Activated naive CD8-positive, alpha-beta T cell treated with anti-CD3 and anti-CD28 coated beads for 36 hours (primary cell): ENCODE measurements around the gene ZBTB44. TPM values are rescaled to one million over a fixed set of nuclear protein-coding genes. Genes with fewer than 3 reads are reported as not detected.
"Not testable (repeated sequence)": the region's sequence is repeated elsewhere in the genome, so short reads cannot be mapped to it uniquely, and the experiment has no call there.

Experiments used
- DNase-seq: peaks from one replicate; pipeline ENCODE4 v3.0.0; 2021
- H3K27ac Mint-ChIP-seq: one replicate; pipeline ENCODE4 v1.8.0; 2022; ENCODE audit warnings: mild to moderate bottlenecking, moderate library complexity, mixed read lengths
- H3K27me3 Mint-ChIP-seq: one replicate; pipeline ENCODE4 v1.8.0; 2022; ENCODE audit warnings: mild to moderate bottlenecking, mixed read lengths
- H3K36me3 Mint-ChIP-seq: one replicate; pipeline ENCODE4 v1.8.0; 2021; ENCODE audit warnings: mild to moderate bottlenecking, mixed read lengths
- H3K4me1 Mint-ChIP-seq: one replicate; pipeline ENCODE4 v1.8.0; 2021; ENCODE audit warnings: mixed read lengths
- H3K4me3 Mint-ChIP-seq: one replicate; pipeline ENCODE4 v1.8.0; 2022; ENCODE audit warnings: mild to moderate bottlenecking, moderate library complexity, mixed read lengths
- H3K9me3 Mint-ChIP-seq: one replicate; pipeline ENCODE4 v1.8.0; 2022; ENCODE audit warnings: mixed read lengths
- total RNA-seq, 2 experiments: library from RNA; stranded (reverse); gene quantifications; one replicate each; pipeline ENCODE4 v1.2.3, GENCODE V29; 2021

Gene ZBTB44
- total RNA-seq, 2 experiments from 2014 or later = 43.2 to 44.6 TPM

DNA sequence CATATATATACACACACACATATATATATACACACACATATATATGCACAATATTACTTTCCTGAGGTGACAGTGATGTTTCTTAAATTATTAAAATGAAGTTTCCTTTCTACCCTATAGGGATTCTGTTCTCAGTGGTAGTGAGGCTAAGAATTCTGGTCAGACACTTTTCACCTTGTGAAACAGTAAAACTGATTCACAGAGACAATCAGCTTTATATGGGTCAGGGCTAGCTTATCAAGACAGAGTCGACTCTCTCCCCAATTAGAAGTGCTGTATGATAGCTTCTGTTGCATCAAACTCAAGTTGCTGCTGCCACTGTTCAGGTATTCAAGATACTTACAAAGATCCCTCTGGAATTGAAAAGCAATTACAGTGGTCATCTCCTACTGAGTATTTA lies 68.4 kb downstream of the ZBTB44 start:
- Mint-ChIP-seq H3K27ac (no peak overlapping the region), H3K4me1 (peaks cover 20% of the 10 kb centered on the region), H3K4me3 (no peak overlapping the region), H3K9me3 (peaks cover 4% of the 10 kb centered on the region), H3K27me3 (no peaks in the 10 kb centered on the region), H3K36me3 (peaks cover 24% of the 10 kb centered on the region)
- DNase-seq = no peak

DNA sequence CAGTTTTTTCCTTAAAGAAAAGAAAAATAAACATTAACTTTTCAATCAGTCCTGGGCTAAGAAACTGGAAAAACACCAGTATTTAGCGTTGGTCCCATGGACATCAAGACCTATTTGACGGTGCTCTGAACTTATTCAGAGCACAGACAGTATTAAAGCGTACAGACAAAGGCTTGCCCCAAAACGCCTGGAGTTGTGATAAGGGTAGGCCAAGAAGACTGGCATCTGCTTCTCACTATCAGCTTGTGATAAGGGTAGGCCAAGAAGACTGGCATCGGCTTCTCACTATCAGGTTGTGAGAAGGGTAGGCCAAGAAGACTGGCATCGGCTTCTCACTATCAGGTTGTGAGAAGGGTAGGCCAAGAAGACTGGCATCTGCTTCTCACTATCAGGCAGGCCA lies 69.3 kb downstream of the ZBTB44 start:
- H3K27ac Mint-ChIP-seq = not testable (repeated sequence)
- peaks cover 15% of the 10 kb centered on the region for H3K36me3 Mint-ChIP-seq

DNA sequence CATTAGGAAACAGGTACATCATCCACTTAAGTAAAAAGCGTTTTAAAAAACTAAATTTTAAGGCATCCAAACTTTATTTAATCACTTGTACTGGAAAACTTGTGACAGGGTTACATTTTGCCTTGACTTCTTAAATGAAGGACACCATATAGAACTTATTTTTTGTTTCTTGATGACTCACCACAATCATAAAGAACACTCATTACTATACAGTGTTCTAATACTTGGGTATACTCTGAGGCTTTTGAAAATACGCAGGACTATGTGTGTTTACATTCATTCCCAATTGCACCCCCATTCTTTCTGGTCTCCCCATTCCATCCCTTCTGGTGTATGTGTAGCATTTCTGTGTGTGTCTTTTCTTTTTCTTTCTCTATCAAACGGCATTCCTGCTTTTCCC lies 69.9 kb downstream of the ZBTB44 start:
- no peak for DNase-seq
- Mint-ChIP-seq H3K36me3 (peaks cover 14% of the 10 kb centered on the region), H3K27me3 (no peaks in the 10 kb centered on the region), H3K27ac (no peak overlapping the region), H3K4me1 (peaks cover 16% of the 10 kb centered on the region), H3K9me3 (no peaks in the 10 kb centered on the region), H3K4me3 (no peak overlapping the region)

More for the DNA sequence above, 69.3 kb downstream of the ZBTB44 start:
- not testable (repeated sequence) for DNase-seq, H3K4me3 Mint-ChIP-seq, H3K27me3 Mint-ChIP-seq, H3K9me3 Mint-ChIP-seq
- H3K4me1 Mint-ChIP-seq = peaks cover 16% of the 10 kb centered on the region

DNA sequence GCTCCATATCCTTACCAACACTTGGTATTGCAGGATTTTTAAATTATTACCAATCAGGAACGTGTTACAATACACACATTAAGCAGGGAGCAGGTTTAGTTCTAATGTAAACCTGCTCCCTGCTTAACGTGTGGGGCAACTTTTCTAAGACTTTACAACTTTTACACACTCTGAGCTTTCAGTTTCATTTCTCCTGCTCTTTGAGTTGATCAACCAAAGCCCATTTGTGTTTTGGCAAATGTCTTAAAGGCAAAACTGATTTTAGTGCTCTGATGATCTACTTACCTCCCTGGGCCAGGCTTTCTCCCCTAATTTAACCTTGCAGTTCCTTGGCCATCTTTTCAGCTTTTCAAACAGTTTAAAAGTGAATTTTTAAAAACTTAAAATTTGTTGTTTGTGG lies 70.9 kb downstream of the ZBTB44 start:
- H3K4me1 Mint-ChIP-seq = peaks cover 15% of the 10 kb centered on the region
- peaks cover 9% of the 10 kb centered on the region for H3K36me3 Mint-ChIP-seq
- no peaks in the 10 kb centered on the region for H3K9me3 Mint-ChIP-seq
- DNase-seq = no peak
- no peak overlapping the region for H3K4me3 Mint-ChIP-seq
- no peak overlapping the region for H3K27ac Mint-ChIP-seq
- H3K27me3 Mint-ChIP-seq = no peaks in the 10 kb centered on the region

DNA sequence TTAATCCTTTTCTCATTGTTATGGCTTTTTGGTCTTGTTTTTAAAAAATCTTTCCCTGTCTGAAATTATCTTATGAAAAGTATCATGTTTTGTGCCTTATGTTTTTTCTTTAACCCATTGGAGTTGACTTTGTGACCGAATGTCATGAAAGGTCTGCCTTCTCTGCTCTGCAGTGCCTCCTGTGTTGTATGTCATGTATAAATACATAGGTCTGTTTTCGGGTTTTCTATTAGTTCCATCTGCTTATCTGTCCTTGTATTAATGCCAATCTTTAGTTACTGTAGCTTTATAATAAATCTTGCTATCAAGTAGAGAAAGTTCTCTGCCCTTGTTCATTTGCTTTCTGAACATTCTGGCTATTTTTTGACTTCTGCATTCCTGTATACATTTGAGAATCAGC lies 73.0 kb downstream of the ZBTB44 start:
- H3K27ac Mint-ChIP-seq = no peak overlapping the region
- peaks cover 13% of the 10 kb centered on the region for H3K4me1 Mint-ChIP-seq

DNA sequence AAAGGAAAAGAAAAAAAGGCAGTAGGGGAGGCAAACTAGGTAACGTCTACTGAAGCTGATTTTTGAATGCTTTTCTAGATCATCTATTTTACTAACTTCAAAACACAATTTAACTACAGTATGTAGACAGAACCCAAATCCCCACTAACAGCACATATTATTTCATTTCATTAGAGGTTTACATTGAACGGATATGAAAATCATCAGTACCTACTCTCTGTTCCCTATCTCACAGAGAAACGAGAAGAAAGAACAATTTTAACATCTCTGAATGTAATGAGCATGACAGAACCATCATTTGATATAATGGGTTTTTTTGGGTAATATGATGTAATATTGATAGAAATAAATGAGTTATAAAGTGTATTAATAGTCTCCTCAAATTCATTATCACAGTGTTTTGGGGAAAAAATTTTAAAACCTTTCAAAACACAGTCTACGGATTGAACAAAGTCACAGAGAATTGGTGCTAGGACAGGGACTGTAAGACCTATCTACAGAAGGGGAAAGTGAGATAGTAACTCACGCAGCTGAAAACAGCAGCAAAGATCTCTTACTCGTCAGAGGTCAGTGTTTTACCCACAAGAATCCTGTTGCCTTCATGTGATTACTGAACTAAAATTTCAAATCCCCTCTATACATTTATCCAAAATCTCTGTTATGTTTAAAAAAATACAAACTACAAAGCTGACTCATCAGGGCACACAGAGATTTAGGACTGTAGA lies 77.3 kb downstream of the ZBTB44 start:
- no peak overlapping the region for H3K27ac Mint-ChIP-seq

More for the DNA sequence above, 73.0 kb downstream of the ZBTB44 start:
- Mint-ChIP-seq H3K9me3 (no peaks in the 10 kb centered on the region), H3K27me3 (no peaks in the 10 kb centered on the region), H3K4me3 (no peak overlapping the region), H3K36me3 (peaks cover 13% of the 10 kb centered on the region)
- DNase-seq = no peak

DNA sequence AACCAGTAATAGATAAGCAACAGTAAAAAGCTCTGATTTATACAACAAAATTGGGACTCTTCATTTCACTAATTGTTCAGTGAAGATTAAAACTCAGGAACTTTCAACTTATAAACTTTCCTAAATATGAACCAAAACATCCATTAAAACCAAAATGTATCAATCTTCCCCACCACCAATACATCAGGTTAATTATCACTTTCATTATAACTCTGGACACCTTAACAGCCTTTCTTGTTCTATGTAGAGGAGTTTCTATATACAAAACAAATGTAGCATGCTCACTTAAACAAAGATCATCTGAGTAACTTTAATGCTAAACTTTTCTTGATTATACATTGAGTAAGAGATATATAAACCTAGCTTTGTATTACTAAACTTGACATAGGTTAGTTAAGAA lies 80.4 kb downstream of the ZBTB44 start:
- H3K4me3 Mint-ChIP-seq = no peak overlapping the region
- H3K9me3 Mint-ChIP-seq = no peaks in the 10 kb centered on the region
- no peaks in the 10 kb centered on the region for H3K27me3 Mint-ChIP-seq
- H3K4me1 Mint-ChIP-seq = no peaks in the 10 kb centered on the region
- no peak overlapping the region for H3K27ac Mint-ChIP-seq
- no peak for DNase-seq
- H3K36me3 Mint-ChIP-seq = peaks cover 7% of the 10 kb centered on the region

More for the DNA sequence above, 77.3 kb downstream of the ZBTB44 start:
- Mint-ChIP-seq H3K4me1 (no peaks in the 10 kb centered on the region), H3K4me3 (no peak overlapping the region), H3K36me3 (peaks cover 7% of the 10 kb centered on the region), H3K27me3 (no peaks in the 10 kb centered on the region), H3K9me3 (no peaks in the 10 kb centered on the region)
- no peak for DNase-seq

DNA sequence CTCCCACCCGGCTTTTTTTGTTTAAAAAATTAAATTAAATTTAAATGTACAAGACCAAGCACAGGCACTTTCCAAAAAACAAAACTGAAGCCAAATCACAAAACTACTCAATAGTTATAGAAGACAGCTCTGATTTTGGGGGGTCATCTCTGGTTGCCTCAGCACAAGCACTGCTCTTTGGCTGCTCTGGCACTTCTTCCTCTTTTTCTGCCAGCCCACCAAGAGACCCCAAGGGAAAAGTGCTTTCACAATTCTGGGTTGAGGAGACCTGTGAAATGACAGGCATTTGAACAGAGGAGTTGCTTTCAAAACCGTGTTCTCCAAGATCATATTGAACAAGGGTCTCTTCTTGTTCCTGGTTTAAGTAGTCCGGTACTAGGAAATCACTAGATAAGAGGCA lies 80.8 kb downstream of the ZBTB44 start:
- H3K4me1 Mint-ChIP-seq, H3K27ac Mint-ChIP-seq, H3K9me3 Mint-ChIP-seq, H3K27me3 Mint-ChIP-seq, H3K4me3 Mint-ChIP-seq, H3K36me3 Mint-ChIP-seq, DNase-seq: not testable (repeated sequence)

DNA sequence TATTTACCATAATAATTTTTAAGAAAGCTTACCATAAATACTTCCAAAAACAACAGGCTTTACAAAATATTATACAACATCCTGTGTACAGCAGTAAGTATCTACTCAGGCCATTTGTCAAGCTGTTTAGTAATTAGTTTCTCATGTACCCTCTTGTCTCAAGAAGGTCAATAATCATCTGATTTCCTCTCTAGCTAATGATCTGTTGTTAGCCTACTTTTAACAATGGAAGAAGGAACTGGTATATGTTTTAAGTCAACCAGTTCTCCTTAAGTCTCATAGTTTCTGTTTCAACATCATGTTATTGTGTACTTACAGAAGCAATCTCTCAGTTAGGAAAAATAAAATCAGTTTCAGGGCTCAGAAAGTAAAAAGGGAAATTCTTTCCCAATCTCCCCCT lies 81.2 kb downstream of the ZBTB44 start:
- not testable (repeated sequence) for H3K9me3 Mint-ChIP-seq, H3K4me1 Mint-ChIP-seq, H3K27ac Mint-ChIP-seq, H3K36me3 Mint-ChIP-seq, H3K4me3 Mint-ChIP-seq, H3K27me3 Mint-ChIP-seq, DNase-seq

DNA sequence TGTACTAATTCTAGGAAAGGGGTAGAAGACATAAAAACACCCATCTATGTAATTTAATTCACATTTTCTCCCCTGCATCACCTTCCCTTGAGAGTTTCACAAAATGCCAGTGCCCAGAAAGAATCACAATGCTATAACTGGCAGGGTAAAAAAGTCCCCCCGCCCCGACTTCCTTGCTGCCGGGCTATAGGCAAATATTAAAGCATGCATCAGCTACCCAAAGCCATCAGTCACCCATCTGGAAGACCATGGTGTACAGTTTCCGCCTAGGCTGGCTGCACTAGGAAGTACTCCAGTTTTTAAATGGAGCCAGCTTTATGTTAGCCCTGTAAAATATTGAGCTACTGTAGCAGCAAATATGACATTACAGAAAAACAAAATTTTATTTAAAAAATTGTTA lies 87.3 kb downstream of the ZBTB44 start:
- no peak for DNase-seq
- H3K27ac Mint-ChIP-seq = no peak overlapping the region
- peaks cover 5% of the 10 kb centered on the region for H3K4me1 Mint-ChIP-seq

DNA sequence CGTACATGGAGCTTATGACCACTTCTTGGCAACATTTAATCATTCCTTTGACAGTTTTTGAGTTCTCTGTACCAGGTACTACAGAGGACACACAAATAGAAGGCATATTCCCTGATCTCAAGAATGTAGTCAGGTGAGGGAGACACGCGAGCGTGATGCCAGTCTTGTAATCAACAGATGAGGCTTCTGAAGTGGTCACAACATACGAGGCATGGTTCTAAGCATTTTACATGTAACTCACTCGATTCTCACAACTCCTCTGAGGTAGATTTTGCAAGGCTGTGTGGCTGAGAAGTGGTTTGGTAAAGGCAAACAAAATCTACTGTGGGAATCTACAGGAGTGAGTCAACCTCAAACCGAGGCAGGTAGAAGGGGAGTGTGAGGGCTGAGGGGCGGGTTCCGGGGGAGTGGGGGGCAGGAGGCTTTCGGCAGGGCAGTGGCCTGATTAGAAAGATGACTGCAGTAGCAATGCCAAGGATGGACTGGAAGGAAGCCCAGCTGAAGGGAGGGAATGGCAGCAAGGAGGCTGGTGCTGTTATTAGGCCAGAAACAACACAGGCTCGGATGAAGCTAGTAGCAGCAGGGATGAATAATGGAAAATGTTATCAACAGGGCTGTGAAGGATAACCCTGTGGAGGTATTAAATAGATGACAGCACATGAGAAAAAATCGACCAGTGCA lies 91.3 kb downstream of the ZBTB44 start:
- Mint-ChIP-seq H3K9me3 (no peaks in the 10 kb centered on the region), H3K27me3 (no peaks in the 10 kb centered on the region), H3K4me1 (peaks cover 5% of the 10 kb centered on the region), H3K4me3 (no peak overlapping the region), H3K27ac (no peak overlapping the region), H3K36me3 (peaks cover 3% of the 10 kb centered on the region)
- DNase-seq = no peak

More for the DNA sequence above, 87.3 kb downstream of the ZBTB44 start:
- H3K4me3 Mint-ChIP-seq = no peak overlapping the region
- no peaks in the 10 kb centered on the region for H3K9me3 Mint-ChIP-seq
- peaks cover 3% of the 10 kb centered on the region for H3K36me3 Mint-ChIP-seq
- no peaks in the 10 kb centered on the region for H3K27me3 Mint-ChIP-seq

DNA sequence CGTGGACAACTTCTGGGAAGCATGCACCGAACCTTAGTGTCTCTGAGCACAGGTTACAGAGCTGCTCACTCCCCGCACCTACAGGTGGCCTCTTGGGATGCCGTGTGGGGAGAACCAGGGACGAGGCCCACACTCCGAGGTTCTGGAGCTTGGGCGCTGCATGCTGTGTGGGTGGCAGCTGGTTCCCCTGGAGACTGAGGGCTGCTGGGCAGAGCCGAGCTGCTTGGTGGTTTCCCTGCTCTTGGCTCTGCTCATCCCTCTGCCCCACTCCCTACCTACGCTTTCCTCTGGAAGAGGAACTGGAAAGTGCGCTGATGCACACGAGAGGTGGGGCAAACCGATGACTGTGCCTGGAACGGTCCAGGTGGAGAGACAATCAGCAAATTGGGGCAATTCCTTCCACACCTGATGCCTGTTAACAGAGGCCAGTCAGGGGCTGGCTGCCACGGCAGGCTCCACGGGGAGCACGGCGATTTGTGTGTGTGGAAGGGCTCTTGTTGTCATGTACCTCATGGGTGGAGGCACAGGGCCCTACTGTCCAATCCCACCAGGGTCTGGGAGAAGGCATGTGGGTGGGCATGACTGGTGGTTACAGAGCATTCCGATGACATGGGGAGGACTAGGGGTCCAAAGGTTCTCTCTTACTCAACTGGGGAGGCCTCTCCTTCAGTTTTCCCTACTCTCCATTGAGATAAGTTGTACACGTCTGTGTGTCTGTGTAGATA lies 94.2 kb downstream of the ZBTB44 start:
- no peak for DNase-seq
- Mint-ChIP-seq H3K9me3 (no peaks in the 10 kb centered on the region), H3K36me3 (peaks cover 3% of the 10 kb centered on the region), H3K27me3 (no peaks in the 10 kb centered on the region), H3K4me3 (no peak overlapping the region), H3K27ac (no peak overlapping the region), H3K4me1 (peaks cover 5% of the 10 kb centered on the region)

DNA sequence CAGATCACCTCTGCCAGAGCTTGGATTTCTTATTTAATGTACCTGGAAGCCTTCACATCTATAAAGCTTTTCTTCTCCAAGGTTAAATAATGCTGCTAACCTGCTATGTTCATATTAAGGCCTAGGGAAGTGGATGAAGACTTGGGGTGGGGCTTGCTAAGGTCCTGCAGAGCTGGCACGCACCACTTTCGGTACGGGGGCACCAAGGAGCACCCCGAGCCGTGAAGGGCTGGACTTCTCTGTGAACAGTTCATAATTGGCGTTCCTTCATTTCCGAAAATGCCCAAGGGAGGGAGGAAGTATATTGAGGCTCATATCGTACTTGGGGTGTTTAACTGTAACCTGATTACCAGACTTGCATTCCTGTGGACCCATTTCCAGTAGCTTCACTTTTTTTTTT lies 95.6 kb downstream of the ZBTB44 start:
- H3K4me1 Mint-ChIP-seq = peaks cover 5% of the 10 kb centered on the region
- H3K4me3 Mint-ChIP-seq = no peak overlapping the region
- H3K27ac Mint-ChIP-seq = no peak overlapping the region
- DNase-seq = no peak
- H3K9me3 Mint-ChIP-seq = no peaks in the 10 kb centered on the region
- H3K27me3 Mint-ChIP-seq = no peaks in the 10 kb centered on the region
- H3K36me3 Mint-ChIP-seq = no peaks in the 10 kb centered on the region

DNA sequence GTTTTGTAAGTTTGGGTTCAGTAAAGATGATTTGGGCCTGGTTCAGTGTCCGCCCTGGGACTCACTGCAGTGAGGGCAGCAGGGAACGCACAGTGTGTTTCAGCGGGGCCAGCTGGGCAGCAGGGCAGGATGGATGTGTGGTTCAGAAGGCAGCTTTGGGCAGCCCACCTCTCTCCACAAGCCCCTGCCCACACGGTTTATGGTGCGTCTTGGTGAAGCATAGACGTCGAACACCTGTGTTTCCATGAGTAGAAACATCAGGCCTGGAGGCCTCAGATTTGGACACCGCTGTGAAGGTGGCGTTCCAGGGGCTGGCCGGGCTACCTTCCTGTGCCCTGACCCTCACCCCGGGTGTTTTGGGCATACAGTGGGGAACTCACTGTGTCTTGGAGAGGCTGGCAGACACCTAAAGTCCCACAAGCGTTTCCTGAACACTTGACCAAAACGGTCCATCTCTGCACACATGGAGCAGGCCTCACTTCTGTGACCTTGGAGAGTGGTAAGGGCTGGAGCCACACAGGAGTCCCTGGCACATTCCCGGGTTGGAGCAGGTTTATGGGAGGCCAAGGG lies 96.1 kb downstream of the ZBTB44 start:
- no peak for DNase-seq
- no peaks in the 10 kb centered on the region for H3K27me3 Mint-ChIP-seq

More for the DNA sequence above, 96.1 kb downstream of the ZBTB44 start:
- Mint-ChIP-seq H3K9me3 (no peaks in the 10 kb centered on the region), H3K4me1 (peaks cover 5% of the 10 kb centered on the region), H3K27ac (no peak overlapping the region), H3K4me3 (no peak overlapping the region), H3K36me3 (no peaks in the 10 kb centered on the region)
